ENCODE results near the gene MACIR. TPM values are rescaled to one million over a fixed set of nuclear protein-coding genes. Genes with fewer than 3 reads are reported as not detected.

The MACIR gene
- total and polyA plus RNA-seq, 9 of the 15 experiments (the other 6 are each of a cell fraction or from before 2014, with no cell fraction given) = 1.4 to 11.6 (median 9.4) TPM

DNA sequence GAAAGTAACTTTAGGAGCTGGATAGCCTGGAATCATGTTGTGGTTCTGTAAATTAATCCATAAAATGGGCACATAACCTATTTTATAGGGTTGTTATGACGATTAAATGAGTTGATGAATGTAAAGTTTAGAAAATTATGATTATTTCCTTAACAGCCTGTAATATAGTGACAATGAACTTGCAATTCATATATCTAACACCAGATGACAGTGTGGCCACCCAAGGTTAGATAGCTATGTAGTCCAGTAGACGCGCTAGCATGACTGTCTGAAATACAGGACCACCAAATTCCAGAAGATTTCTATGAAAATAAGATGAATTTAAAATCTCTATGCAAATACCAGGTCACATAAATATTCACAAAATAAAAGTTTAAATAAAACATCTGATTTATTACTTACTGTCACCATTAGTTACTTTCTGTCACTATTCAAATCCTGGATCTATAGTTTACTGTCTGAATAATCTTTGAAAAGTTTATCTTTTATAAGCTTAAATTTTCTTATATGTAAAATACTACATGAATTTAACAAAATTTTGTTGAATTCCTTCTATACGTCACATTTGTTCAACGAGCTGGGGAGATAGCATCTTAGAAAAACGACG lies 26.1 kb upstream of the MACIR start (continued):
- TF ChIP-seq, protein P1, sequence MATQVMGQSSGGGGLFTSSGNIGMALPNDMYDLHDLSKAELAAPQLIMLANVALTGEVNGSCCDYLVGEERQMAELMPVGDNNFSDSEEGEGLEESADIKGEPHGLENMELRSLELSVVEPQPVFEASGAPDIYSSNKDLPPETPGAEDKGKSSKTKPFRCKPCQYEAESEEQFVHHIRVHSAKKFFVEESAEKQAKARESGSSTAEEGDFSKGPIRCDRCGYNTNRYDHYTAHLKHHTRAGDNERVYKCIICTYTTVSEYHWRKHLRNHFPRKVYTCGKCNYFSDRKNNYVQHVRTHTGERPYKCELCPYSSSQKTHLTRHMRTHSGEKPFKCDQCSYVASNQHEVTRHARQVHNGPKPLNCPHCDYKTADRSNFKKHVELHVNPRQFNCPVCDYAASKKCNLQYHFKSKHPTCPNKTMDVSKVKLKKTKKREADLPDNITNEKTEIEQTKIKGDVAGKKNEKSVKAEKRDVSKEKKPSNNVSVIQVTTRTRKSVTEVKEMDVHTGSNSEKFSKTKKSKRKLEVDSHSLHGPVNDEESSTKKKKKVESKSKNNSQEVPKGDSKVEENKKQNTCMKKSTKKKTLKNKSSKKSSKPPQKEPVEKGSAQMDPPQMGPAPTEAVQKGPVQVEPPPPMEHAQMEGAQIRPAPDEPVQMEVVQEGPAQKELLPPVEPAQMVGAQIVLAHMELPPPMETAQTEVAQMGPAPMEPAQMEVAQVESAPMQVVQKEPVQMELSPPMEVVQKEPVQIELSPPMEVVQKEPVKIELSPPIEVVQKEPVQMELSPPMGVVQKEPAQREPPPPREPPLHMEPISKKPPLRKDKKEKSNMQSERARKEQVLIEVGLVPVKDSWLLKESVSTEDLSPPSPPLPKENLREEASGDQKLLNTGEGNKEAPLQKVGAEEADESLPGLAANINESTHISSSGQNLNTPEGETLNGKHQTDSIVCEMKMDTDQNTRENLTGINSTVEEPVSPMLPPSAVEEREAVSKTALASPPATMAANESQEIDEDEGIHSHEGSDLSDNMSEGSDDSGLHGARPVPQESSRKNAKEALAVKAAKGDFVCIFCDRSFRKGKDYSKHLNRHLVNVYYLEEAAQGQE (IDR thresholded peaks at IDR 0.05; ENCODE audit: borderline replicate concordance) = peak; percentile 79; the same call in 1 of the 2 replicates
- TF ChIP-seq, protein P1 (CRISPR knock-in tag; IDR thresholded peaks at IDR 0.05; ENCODE audit: low read depth) = no peak
- TF ChIP-seq ZNF324 (CRISPR knock-in tag; IDR thresholded peaks at IDR 0.05) (no peak), CTCF (IDR thresholded peaks at IDR 0.05 in 2 of 3, conservative IDR thresholded peaks at IDR 0.05 in 1 of 3; ENCODE audit: insufficient read depth in 2 of 3, low read depth in 1 of 3, low read length in 3 of 3) (peak; percentile 64 to 81 (median 67)), HSF4 (CRISPR knock-in tag; IDR thresholded peaks at IDR 0.05; ENCODE audit: borderline replicate concordance) (no peak)
- TF ChIP-seq, protein P2, sequence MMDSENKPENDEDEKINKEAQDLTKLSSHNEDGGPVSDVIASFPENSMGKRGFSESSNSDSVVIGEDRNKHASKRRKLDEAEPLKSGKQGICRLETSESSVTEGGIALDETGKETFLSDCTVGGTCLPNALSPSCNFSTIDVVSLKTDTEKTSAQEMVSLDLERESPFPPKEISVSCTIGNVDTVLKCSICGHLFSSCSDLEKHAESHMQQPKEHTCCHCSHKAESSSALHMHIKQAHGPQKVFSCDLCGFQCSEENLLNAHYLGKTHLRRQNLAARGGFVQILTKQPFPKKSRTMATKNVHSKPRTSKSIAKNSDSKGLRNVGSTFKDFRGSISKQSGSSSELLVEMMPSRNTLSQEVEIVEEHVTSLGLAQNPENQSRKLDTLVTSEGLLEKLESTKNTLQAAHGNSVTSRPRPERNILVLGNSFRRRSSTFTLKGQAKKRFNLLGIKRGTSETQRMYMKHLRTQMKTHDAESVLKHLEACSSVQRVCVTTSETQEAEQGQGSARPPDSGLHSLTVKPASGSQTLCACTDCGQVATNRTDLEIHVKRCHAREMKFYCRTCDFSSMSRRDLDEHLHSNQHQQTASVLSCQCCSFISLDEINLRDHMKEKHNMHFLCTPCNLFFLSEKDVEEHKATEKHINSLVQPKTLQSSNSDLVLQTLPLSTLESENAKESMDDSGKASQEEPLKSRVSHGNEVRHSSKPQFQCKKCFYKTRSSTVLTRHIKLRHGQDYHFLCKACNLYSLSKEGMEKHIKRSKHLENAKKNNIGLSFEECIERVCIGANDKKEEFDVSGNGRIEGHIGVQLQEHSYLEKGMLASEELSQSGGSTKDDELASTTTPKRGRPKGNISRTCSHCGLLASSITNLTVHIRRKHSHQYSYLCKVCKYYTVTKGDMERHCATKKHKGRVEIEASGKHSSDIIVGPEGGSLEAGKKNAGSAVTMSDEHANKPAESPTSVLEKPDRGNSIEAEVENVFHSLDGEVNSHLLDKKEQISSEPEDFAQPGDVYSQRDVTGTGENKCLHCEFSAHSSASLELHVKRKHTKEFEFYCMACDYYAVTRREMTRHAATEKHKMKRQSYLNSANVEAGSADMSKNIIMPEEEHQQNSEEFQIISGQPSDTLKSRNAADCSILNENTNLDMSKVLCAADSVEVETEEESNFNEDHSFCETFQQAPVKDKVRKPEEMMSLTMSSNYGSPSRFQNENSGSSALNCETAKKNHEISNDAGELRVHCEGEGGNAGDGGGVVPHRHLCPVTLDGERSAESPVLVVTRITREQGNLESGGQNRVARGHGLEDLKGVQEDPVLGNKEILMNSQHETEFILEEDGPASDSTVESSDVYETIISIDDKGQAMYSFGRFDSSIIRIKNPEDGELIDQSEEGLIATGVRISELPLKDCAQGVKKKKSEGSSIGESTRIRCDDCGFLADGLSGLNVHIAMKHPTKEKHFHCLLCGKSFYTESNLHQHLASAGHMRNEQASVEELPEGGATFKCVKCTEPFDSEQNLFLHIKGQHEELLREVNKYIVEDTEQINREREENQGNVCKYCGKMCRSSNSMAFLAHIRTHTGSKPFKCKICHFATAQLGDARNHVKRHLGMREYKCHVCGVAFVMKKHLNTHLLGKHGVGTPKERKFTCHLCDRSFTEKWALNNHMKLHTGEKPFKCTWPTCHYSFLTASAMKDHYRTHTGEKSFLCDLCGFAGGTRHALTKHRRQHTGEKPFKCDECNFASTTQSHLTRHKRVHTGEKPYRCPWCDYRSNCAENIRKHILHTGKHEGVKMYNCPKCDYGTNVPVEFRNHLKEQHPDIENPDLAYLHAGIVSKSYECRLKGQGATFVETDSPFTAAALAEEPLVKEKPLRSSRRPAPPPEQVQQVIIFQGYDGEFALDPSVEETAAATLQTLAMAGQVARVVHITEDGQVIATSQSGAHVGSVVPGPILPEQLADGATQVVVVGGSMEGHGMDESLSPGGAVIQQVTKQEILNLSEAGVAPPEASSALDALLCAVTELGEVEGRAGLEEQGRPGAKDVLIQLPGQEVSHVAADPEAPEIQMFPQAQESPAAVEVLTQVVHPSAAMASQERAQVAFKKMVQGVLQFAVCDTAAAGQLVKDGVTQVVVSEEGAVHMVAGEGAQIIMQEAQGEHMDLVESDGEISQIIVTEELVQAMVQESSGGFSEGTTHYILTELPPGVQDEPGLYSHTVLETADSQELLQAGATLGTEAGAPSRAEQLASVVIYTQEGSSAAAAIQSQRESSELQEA (IDR thresholded peaks at IDR 0.05; ENCODE audit: low read depth) = no peak
- TF ChIP-seq, protein P3, sequence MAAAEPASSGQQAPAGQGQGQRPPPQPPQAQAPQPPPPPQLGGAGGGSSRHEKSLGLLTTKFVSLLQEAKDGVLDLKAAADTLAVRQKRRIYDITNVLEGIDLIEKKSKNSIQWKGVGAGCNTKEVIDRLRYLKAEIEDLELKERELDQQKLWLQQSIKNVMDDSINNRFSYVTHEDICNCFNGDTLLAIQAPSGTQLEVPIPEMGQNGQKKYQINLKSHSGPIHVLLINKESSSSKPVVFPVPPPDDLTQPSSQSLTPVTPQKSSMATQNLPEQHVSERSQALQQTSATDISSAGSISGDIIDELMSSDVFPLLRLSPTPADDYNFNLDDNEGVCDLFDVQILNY (CRISPR knock-in tag; IDR thresholded peaks at IDR 0.05) = no peak
